Activated CD8-positive, alpha-beta memory T cell treated with anti-CD3 and anti-CD28 coated beads for 48 hours (primary cell): ENCODE data around the gene ZNF778.

ENCODE experiments used
- DNase-seq, 3 experiments: peaks; one replicate each; pipeline ENCODE4 v3.0.0-alpha.2; 2020; ENCODE audit warnings: low read depth in 2 of 3, low spot score in 2 of 3

The ZNF778 gene

DNA sequence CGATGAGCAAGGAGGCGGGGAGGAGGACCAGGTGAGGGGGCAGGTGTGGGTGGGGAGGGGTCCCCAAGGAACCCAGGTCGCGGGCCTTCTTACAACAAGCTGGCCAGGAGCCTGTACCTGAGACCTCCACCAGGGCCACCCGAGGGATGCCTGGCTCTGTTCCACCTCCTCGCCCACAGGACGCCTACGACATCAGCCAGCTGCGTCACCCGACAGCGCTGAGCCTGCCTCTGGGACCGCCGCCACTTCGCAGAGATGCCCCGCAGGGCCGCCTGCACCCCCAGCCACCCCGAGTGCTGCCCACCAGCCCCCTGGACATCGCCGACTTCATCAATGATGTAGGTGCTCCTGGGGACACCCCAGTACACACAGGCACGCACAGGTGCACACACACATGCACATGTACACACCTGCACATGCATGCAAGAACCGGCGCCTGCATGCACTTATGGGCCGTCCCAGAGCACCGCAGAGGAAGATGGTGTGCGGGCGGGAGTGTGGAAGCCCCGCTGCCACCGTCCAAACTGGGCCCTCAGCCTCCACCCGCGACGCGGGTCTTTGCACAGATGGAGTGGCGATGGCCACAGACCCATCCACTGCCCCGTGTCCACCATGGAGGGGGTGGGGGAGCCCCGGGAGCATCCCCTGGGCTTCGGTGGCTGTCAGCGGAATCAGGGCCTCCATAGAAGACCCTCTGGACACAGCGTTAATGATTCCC is 23.8 kb upstream of the ZNF778 start:
- no peak for DNase-seq

DNA sequence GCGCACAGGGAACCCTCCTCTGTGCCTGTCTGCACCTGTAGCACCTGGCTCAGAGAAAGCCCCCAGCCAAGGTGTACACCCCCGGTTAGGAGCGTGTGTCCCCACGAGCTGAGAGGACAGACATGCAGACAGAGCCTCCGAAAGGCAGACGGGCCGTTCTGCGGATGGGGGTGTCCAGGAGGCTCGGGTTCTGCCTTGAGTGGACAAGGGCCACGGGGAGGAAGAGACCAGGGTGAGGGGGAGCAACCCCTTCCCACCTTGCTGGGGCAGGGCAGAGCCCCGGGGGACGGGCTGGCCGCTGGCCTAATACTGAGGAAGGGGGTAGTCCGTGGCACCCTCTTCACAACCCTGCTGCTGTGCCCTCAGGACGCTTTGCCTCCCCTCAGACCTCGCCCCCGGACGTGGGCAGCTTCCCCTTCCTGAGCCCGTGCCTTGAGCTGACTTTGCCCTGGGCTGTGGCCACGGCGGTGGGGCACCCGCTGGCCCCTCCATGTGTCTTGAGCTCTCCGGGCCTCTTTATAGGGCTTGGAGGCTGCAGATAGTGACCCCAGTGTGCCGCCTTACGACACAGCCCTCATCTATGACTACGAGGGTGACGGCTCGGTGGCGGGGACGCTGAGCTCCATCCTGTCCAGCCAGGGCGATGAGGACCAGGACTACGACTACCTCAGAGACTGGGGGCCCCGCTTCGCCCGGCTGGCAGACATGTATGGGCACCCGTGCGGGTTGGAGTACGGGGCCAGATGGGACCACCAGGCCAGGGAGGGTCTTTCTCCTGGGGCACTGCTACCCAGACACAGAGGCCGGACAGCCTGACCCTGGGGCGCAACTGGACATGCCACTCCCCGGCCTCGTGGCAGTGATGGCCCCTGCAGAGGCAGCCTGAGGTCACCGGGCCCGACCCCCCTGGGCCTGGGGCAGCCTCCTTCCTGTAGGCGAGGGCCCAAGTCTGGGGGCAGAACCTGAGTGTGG is 22.9 kb upstream of the ZNF778 start:
- DNase-seq = no peak

DNA sequence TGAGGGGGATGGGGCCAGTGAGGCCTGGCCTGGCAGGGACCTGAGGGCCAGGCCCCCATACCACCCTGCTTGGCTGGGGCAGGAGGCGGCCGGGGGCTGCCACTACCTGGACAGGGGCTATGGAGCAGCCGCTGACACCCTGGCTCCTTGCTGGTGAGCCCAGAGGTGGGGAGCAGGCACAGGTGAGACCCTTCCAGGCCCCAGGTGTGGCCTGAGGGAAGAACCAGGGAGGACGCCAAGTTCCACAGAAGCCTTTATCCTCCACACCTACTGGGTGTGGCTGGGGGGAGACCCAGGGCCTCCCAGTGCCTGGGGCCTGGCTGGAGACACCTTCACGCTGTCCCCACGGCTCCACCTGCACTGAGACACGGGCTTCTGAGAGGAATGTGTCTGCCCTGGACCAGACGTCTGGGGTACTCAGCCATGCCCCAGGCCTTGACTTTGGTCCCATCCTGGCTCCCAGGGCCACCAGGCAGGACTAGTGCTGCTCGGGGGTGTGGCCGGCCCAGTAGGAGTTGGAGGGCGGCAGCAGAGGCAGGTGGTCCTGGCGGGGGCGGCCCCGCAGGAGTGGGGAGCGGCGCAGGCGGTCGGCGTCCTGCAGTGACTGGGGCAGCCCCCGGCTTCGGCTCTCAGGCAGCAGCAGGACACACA is 21.9 kb upstream of the ZNF778 start:
- DNase-seq = no peak

DNA sequence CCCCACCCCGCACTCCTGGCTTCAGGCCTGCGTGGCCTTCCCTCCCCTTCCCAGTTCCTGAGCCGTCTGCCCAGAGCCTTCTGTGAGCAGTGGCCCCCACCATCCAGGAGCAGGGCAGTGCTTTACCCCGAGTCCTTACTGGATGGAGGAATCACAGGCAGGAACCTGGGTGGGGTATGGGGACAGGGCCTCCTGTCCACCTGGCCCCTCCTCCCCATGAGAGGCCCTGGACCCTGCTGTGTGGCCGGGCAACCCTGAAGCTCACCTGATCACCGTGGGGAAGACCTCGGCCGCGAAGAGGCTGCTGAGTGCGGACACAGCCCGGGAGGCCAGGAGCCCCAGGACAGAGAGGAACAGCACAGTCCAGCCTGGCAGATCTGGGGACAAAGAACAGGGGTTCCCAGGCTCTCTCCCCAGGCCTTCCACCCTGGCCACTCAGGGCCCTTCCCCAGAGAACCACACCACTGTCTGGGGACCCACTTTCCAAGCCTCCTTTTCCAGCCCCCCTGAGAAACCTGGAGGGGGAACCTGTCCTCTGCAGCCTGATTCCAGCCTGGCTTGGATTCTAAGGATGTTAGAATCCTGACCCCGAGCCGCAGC is 20.4 kb upstream of the ZNF778 start:
- no peak for DNase-seq

DNA sequence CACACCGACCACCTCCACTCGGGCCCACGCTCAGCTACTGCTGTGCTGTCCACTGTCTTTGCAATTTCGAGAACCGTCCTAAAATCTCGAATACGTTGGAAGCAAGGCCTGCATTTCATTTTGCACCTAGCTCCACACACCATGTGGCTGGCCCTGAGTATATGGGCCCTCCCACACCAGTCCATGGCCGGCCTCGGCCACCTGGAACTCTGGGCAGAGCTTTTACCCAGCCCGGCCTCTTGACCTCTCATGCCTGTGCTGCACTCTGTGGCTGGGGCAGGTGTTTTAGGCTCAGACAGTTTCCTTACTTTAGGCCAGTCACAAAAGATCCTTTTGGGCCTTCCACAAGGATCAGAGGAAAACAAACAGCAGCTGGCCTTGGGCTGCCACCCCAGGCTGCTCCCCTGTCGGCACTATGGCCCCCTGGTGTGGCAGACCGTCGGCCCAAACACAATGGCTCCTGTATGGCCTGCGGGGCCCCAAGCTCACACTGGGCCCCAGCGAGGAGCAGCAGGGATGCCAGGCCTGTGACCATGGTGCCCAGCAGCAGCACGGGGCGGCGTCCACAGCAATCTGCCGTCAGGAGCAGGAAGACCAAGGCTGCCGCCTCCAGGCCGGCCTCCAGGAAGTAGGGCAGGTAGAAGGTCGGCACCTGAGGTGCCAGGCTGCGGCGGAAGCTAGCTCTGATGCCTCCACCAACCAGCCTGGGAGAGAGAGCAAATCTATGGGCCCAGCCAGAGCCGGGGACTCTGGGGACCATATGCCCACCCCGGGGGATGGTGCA is 19.7 kb upstream of the ZNF778 start:
- no peak for DNase-seq

DNA sequence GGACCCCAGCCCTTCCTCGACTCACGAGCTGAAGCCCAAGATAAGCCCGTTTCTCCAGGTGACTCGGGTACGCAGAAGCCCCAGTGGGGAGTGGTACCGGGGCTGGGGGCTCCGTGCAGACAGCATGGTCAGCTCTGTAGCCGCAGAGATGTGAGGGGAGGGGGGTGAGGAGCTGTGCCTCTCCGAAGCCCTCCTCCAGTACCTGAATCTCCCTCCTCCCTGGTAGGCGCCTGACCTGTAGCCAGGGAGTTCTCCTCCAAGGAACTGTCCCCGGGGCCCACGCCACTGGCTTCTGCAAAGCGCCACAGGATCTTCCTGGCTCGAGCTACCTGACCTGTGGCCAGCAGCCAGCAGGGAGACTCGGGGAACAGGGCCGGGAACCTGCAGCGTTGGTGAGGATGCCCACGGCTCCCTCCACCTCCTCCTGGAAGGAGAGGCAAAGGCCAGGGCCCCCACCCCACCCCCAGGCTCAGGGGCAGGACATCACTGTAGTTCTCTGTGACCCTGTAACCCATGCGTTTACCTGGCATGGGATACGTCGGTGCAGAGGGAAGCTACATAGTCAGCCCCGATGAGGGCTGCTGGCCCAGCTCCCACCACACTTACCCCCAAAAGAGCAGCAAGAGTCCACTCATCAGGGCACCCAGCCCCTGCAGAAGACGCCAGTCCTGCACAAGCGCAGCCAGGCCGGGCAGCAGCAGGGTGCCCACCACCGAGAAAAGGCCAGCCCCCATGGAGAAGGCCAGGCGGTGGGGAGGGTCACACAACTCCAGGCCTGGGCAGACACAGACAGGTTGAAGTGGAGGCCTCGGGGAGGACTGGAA is 18.9 kb upstream of the ZNF778 start:
- DNase-seq = no peak

DNA sequence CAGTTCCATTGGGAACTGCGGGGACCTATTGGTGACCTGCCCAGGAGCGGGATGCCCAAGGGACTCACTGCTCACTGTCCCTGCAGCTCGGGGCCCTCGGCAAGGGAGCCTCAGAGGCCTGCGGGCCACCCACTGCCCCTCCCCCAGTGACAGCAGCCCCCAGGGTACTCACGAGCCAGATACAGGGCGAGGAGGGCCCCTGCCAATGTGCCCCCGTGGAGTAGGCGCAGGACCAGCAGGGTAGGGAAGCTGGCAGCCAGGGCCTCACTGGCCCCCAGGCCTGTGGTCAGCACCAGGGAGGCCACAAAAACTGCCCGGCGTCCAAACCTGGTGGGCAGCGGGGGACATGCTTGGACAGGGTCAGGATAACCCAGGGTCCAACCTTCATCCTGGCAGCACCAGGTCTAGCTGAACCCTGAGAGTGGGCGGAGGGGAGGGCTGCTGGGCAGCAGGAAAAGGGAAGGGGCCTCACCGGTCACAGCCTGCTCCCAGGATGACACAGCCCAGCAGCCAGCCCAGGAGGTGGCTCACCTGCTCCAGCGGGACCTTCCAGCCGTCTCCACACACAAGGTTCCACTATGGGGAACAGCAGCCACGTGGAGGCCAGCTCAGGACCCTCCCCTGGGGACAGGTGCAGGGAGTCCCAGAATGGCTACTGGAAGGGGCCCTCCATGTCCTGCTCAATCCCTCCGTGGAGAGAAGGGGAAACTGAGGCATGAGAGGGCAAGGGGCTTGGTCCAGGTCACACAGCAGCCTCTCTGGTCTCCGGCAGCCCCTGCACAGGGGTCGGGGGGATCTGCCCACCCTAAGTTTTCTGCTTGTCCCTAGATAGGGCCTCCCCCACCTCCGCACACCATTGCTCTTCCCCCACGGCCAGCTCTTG is 18.0 kb upstream of the ZNF778 start:
- DNase-seq = no peak

DNA sequence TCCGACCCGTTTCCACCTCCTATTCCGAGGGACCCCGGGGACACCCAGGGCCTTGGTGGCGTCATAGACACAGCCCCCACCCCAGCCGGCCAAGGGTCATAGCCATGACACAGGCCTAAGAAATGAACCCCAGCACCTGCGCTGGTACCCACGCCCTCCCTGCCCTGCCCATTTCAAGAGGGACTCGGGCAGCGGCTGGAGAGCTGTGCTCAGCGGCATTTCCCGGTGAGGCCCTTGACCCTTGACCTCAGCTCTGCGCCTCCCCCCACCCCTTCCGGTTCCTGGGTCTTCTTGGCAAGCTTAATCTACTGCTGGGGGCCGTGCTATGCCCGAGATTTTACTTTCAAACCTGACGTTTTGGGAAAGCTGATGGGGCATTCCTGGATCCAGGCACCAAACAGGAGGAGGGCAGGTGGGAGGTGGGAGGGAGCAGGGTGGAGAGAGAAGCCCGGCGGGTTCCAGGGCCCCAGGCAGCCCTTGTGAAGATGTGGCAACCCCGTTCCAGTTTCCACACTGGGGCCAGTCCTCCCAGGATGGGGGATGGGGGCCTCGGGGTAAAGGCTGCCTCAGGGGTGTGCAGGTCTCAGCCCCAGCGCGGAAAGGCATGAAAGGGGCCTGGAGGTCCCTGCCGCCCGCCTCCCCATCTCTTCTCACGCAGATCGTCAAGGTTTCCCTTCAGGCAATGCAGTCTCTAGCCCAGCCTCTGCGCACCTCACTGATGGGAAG is 17.2 kb upstream of the ZNF778 start, which contains the start of gene SLC22A31:
Gene SLC22A31 (minus strand): TSS at position 414 of the 726 bp plus-strand sequence. CDS start 36 bp downstream, at position 378.
- DNase-seq = no peak

DNA sequence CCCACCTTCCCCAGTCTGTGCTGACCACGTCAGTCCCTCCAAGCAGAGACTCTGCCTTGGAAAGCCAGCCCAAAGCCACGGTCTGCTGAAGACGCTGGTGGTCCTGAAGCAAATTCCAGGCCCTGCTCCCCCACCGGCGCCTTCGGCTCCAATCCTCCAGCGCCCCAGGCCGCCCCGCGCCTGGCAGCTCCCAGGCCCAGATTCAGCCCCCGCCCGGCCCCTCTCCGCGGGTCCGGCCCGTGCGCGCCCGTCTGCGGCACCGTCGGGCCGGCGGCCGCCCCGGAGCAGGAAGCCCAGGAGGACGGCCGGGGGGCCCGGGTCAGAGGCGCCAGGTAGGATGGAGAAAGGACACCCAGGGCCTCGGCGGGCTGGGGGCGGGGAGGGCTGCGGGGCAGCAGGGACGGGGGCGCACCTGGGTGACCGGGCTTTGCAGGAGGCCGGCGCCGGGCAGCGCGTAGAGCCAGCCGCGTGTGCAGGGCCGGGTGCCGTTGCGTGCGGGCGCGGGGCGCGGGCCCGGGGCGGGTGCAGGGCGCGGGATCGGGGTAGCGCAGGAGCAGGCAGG is 16.6 kb upstream of the ZNF778 start:
- no peak for DNase-seq

DNA sequence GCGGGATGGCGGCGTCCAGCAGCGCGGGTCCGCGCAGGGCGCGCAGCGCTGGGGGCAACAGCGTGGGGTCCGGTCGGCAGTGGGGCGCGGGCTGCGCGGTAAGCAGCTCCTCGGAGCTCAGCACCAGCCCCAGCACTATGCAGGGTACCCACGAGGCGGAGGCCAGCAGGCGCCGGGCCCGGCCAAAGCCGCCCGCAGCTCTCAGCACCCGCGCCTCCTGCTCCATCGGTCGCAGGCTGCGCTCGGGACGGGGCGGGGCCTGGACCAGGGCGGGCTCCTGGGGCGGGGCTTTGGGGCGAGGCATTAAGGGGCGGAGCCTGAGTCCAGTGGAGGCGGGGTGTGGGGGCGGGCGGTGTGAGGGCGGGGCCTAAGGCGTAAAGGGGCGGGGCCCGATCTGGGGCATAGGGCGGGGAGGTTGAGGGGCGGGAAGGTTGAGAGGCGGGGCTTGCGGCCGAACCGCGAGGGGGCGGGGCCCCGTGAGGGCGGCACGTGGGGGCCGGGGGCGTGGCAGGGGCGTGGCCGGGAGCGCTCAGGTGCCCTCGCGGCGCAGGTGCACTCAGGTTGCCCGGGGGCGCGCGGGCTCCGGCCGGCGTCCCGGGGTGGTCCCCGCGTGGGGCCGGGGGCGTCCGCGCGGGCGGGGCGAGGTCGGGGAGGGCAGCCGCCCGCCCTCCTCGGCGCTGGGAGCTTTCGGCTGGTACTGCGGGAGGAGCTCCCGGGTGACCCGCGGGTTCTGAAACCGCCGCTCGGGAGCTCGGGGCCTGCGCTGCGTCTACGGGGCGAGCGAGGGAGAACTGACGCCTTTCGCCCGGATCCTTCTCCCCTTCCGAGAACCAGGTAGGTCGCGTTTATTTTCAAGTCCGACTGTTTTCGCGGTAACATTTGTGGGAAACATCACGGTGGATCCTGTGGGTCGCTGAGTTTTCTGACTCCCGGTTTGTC is 15.8 kb upstream of the ZNF778 start:
- DNase-seq = peak; percentile 52 to 62 (median 58)

DNA sequence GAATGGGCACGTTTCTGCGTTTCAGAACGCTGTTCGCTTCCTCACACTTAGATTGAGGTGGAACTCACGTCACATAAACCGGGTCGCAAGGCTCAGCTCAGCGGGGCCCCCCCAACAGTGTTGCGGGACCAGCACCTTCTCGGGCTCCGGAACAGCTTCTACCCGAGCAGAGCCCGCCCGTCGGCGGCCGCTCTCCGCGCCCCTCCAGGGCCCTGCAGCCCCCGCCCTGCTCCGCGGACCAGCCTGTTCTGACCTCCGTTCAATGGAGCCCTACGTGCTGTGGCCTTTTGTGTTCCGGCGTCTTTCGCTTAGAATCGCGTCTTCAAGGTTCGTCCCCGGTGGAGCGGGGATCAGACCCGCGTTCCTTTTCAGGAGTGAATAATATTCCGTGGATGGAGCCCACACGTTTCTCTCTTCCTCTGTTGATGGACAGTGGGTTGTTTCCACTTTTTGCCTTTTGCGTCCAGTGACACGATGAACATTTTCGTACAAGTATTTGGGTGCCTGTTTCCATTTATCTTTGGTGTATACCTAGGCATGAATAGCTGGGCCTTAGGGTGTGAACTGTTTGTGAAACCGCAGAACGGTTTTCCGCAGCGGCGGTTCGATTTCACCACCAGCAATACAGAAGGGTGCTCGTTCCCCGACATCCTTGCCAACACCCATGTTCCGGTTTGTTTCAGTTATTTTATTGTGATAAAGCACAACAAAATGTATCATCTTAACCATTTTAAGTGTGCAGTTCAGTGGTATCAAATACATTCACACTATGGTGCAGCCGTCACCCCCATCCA is 14.9 kb upstream of the ZNF778 start:
- no peak for DNase-seq

DNA sequence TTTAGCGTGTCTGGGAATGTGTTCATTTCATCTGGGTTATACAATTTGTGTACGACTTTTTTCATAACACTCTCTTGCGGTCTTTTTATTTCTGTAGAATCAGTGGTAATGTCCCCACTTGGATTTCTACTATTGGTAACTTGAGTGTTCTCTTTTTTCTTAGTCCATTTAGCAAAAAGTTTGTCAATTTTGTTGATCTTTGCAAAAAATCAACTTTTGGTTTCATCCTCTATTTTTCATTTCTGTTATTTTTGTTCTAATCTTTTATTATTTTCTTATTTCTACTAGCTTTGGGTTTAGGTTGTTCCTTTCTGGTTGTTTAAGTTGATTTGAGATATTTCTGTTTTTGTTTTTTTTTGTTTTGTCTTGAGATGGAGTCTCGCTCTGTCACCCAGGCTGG is 9.5 kb upstream of the ZNF778 start:
- no peak for DNase-seq

DNA sequence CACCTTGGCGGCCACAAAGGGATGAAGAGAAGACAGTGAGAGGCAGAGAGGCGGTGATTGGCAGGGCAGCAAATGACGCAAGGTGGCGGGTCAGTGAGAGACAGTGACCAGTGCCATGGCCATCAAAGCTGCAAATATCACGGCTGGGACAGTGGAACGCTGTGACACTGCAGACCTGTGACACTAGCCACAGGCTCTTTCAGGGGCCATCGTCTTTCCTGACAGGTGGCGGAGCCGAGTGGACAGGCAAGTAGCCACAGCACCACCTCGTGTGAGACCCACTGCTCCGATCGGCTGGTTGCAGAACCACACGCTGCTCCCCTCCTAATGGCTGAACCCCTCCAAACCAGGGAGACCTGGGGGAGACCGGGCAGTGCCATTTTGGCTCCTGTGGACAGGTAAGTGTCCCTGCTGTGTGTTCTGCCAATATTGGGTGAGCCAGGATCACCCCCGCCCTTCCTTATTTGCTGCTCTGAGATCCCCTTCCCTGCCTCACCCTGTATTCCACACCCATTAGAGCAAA is 7.9 kb upstream of the ZNF778 start:
- no peak for DNase-seq

DNA sequence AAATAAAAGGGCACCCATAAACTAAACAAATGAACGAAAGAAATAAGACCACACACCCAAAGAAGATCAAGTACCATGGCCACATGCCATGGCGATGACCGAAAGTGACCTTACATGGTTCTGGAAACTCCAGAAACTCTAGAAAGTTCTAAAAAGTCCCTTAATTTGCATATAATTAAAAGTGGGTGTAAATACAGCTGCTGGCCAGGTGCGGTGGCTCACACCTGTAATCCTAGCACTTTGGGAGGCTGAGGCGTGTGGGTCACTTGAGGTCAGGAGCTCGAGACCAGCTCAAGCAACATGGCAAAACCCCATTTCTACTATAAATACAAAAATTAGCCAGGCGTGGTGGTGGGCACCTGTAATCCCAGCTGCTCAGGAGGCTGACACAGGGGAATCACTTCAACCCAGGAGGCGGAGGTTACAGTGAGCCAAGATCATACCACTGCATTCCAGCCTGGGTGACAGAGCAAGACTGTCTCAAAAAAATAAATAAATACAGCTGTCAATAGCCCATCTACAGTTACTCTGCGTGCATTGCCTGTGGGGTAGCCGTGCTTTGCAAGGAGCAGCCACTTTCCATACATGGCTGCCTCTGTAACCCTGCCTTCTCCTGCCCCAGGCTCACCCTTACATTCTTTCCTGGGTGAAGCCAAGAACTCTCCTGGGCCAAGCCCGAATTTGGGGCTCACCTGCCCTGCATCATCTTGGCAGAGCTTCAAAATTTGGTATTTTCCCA is 7.2 kb upstream of the ZNF778 start:
- DNase-seq = no peak
